Endothelial cell (in vitro differentiated cells): ENCODE results near the gene TBC1D19. TPM values are rescaled to one million over a fixed set of nuclear protein-coding genes. Genes with fewer than 3 reads are reported as not detected.

ENCODE experiments used
- DNase-seq: peaks from one replicate; pipeline ENCODE4 v3.0.0; 2021; ENCODE audit warnings: low spot score
- H3K27ac Mint-ChIP-seq: one replicate; pipeline ENCODE4 v1.8.0; 2021; ENCODE audit warnings: mixed read lengths, inconsistent platforms; ENCODE audit not compliant: unreplicated experiment
- H3K27me3 Mint-ChIP-seq: one replicate; pipeline ENCODE4 v1.8.0; 2021; ENCODE audit warnings: mild to moderate bottlenecking, moderate library complexity, mixed read lengths, inconsistent platforms; ENCODE audit not compliant: unreplicated experiment
- H3K36me3 Mint-ChIP-seq: one replicate; pipeline ENCODE4 v1.8.0; 2021; ENCODE audit warnings: mild to moderate bottlenecking, low read depth, mixed read lengths, inconsistent platforms; ENCODE audit not compliant: unreplicated experiment
- H3K4me1 Mint-ChIP-seq: one replicate; pipeline ENCODE4 v1.8.0; 2021; ENCODE audit warnings: mild to moderate bottlenecking, mixed read lengths, inconsistent platforms; ENCODE audit not compliant: unreplicated experiment
- H3K4me3 Mint-ChIP-seq: one replicate; pipeline ENCODE4 v1.8.0; 2021; ENCODE audit warnings: mild to moderate bottlenecking, mixed read lengths, inconsistent platforms; ENCODE audit not compliant: unreplicated experiment
- H3K9me3 Mint-ChIP-seq: one replicate; pipeline ENCODE4 v1.8.0; 2021; ENCODE audit warnings: mixed read lengths, inconsistent platforms; ENCODE audit not compliant: unreplicated experiment
- total RNA-seq: library from RNA; stranded (reverse); fragmentation: NEBNext Ultra II Directional; extraction: Animal tissue kit (Norgen Biotek cat#: 25700); gene quantifications from one replicate; pipeline ENCODE4 v1.2.1, GENCODE V29; 2021; ENCODE audit not compliant: unreplicated experiment
- TF ChIP-seq, protein P1 (sequence below): fragments of 200-600 bp; sonication (generic); IDR thresholded peaks from one replicate; pipeline ENCODE4 v1.5.0; 2021; ENCODE audit warnings: antibody characterized with exemption; ENCODE audit not compliant: unreplicated experiment

The TBC1D19 gene
- total RNA-seq, 1 donor from 2014 or later: 5.2 TPM

DNA sequence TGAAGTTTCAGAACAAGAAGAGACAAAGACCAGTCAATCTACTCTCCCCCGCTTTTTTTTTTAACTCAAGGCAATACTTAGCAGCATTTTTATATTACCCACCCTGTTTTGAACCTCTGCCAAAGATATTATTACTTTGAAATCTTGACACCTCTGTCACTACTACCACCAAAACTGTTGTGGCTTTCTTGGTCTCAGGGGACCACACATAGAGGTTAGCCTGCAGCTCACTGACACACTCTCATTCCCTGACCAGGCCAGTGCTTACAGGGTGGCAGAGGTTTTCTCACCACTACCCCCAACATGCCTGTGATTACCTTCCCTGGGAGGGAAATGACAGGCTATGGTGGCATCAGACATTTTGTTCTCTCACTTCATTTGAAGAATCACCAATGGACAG is 139.3 kb downstream of the TBC1D19 start:
- Mint-ChIP-seq H3K36me3 (no peaks in the 10 kb centered on the region), H3K4me1 (no peaks in the 10 kb centered on the region), H3K4me3 (no peak overlapping the region)

DNA sequence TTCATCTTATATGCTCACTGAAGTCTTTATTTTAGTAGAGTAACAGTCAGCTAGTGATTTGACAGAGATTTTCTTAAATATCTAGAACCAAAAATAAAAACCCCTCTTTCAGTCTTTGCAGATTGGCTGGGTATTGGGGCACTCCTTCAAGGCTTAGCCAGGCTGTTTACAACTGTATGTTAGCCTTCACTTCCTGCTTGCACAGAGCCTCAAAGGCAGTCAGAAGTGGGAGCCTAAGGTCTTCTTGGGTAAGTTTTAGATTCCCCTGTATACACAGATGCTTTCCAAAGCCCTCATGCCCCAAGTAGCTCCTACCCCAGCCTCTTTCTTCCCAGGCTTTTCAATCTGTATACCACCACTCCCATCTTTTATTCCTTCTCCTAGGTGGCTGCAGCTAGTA is 140.7 kb downstream of the TBC1D19 start:
- Mint-ChIP-seq H3K27me3 (no peaks in the 10 kb centered on the region), H3K4me3 (no peak overlapping the region), H3K9me3 (no peaks in the 10 kb centered on the region), H3K36me3 (no peaks in the 10 kb centered on the region), H3K4me1 (no peaks in the 10 kb centered on the region), H3K27ac (no peak overlapping the region)
- TF ChIP-seq, protein P1, sequence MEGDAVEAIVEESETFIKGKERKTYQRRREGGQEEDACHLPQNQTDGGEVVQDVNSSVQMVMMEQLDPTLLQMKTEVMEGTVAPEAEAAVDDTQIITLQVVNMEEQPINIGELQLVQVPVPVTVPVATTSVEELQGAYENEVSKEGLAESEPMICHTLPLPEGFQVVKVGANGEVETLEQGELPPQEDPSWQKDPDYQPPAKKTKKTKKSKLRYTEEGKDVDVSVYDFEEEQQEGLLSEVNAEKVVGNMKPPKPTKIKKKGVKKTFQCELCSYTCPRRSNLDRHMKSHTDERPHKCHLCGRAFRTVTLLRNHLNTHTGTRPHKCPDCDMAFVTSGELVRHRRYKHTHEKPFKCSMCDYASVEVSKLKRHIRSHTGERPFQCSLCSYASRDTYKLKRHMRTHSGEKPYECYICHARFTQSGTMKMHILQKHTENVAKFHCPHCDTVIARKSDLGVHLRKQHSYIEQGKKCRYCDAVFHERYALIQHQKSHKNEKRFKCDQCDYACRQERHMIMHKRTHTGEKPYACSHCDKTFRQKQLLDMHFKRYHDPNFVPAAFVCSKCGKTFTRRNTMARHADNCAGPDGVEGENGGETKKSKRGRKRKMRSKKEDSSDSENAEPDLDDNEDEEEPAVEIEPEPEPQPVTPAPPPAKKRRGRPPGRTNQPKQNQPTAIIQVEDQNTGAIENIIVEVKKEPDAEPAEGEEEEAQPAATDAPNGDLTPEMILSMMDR: no peak
- no peak for DNase-seq

More for the DNA sequence above, 139.3 kb downstream of the TBC1D19 start:
- H3K27ac Mint-ChIP-seq: no peak overlapping the region
- TF ChIP-seq, protein P1: no peak
- H3K9me3 Mint-ChIP-seq: no peaks in the 10 kb centered on the region
- no peaks in the 10 kb centered on the region for H3K27me3 Mint-ChIP-seq
- no peak for DNase-seq

DNA sequence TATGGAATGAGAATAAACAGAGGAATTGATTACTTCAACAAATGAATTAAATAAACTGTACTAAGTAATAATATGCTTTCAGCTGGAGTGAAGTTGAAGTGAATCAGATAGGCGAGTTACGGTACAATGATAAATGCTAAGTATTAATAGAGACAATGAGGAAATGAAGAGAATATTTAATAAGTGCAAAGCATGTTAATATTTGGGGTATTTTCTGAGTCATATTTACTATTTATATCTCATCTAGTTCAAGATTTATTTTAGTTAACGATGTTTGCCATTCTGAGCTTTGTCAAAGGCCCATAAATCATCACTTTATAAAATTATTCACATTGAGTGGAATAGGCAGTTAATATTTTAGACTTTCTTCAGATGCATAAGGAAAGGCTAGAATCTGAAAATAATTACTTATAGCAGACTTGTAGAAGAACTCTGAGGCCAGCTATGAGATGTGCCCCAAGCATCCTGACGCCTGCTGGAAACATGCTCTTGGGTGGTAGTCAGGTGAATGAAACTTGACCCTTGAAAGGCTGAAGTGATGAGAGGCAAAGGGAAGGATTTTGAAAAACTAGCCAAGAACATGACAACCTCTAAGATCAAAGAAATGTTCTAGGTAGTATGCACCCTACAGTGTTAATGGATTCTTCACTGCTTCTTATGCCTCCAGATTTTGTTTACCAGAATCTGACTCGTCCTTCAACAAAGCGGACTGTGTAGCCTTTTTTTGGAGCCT is 142.9 kb downstream of the TBC1D19 start:
- no peaks in the 10 kb centered on the region for H3K36me3 Mint-ChIP-seq
- TF ChIP-seq, protein P1: no peak
- no peaks in the 10 kb centered on the region for H3K9me3 Mint-ChIP-seq
- no peak overlapping the region for H3K27ac Mint-ChIP-seq
- H3K4me1 Mint-ChIP-seq: no peaks in the 10 kb centered on the region
- DNase-seq: no peak
- no peak overlapping the region for H3K4me3 Mint-ChIP-seq
- H3K27me3 Mint-ChIP-seq: no peaks in the 10 kb centered on the region

DNA sequence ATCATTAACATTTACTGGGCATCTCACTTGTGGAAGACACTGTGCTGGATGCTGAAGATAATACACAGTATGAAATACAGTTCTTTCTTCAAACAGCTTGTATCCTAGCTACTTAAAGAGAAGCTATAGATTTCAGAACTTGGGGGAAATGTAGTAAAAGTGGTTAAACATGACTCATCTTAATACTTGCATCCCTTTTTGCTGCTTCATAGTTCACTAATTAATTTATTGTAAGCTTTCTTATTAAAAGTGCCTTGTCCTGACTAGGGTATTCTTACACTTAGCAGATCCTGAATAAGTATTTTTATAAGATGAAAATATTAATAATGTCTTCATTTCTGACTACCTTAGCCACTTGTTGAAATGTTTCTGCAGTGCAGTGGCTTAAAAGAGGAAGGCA is 144.0 kb downstream of the TBC1D19 start:
- Mint-ChIP-seq H3K4me3 (no peak overlapping the region), H3K36me3 (no peaks in the 10 kb centered on the region), H3K4me1 (no peaks in the 10 kb centered on the region), H3K27ac (no peak overlapping the region), H3K27me3 (no peaks in the 10 kb centered on the region), H3K9me3 (no peaks in the 10 kb centered on the region)
- TF ChIP-seq, protein P1: no peak
- DNase-seq: no peak

DNA sequence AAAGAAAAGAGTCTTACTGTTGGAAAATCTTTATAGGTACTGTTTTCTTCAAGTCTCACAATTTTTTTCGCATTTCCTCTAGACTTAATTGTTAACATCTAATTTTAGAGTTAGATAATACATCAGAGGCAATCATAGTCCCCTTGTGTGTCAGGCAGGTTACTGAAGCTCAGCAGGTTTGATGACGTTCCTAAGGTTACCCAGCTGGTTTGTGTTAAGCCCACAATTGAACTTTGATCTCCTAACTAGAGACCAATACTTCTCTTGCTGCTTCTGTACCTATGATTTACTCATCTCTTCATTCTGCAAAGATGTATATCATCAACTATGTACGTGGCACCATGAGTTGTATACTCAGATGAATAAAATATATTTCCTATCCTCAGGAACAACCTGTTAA is 145.1 kb downstream of the TBC1D19 start:
- no peaks in the 10 kb centered on the region for H3K27me3 Mint-ChIP-seq
- TF ChIP-seq, protein P1: no peak
- H3K4me1 Mint-ChIP-seq: no peaks in the 10 kb centered on the region
- no peaks in the 10 kb centered on the region for H3K9me3 Mint-ChIP-seq
- H3K4me3 Mint-ChIP-seq: no peak overlapping the region
- no peak overlapping the region for H3K27ac Mint-ChIP-seq
- H3K36me3 Mint-ChIP-seq: no peaks in the 10 kb centered on the region
- DNase-seq: no peak
